IMR-90 (cell line): Measurements from ENCODE around the gene PPA2.

Source experiments
- CEBPB ChIP-seq: IDR thresholded peaks from 2 replicates; pipeline ENCODE4 v1.6.1; 2012; ENCODE audit warnings: low read depth, low read length, improper control_type of control experiment
- RFX5 ChIP-seq: IDR thresholded peaks from 2 replicates; pipeline ENCODE4 v1.8.0; 2012; ENCODE audit warnings: low read depth, mild to moderate bottlenecking, low read length, moderate library complexity

- no peak for TF ChIP-seq CEBPB
- no peak for TF ChIP-seq RFX5
Measured at GRCh38 chr4:105345838-105346237, 128.0 kb downstream of the PPA2 start.
